PC-9 (cell line): ENCODE measurements around the gene ADGRL3.

Experiments
- EZH2 ChIP-seq: fragments of 200-600 bp; sonication (generic); IDR thresholded peaks from 2 replicates; pipeline ENCODE4 v1.8.0; 2017; ENCODE audit warnings: antibody characterized with exemption, low read depth
- TF ChIP-seq, protein P1 (sequence below): fragments of 200-600 bp; sonication (generic); conservative IDR thresholded peaks from 2 replicates; pipeline ENCODE4 v1.6.1; 2017; ENCODE audit warnings: mixed run types, antibody characterized with exemption, mild to moderate bottlenecking, moderate library complexity

DNA sequence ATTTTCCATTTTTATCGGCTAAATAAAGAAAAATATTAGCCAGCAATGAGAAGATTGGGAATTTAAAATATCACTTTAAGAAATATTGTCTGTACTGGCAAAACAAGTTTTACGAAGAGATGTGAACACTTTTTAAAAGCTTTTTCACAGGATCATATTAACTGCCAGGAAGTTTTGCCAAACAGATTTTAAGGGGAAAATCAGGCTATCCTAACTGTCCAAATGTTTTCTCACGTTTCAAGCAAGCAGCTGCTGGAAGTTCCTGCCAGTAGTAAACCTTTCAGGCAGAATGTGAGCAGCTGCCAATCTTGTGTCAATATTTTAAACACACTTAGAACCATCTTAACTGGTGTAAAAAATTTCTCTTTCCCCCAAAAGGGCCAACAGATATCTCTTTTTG, 101.1 kb downstream of the ADGRL3 start:
- TF ChIP-seq, protein P1, sequence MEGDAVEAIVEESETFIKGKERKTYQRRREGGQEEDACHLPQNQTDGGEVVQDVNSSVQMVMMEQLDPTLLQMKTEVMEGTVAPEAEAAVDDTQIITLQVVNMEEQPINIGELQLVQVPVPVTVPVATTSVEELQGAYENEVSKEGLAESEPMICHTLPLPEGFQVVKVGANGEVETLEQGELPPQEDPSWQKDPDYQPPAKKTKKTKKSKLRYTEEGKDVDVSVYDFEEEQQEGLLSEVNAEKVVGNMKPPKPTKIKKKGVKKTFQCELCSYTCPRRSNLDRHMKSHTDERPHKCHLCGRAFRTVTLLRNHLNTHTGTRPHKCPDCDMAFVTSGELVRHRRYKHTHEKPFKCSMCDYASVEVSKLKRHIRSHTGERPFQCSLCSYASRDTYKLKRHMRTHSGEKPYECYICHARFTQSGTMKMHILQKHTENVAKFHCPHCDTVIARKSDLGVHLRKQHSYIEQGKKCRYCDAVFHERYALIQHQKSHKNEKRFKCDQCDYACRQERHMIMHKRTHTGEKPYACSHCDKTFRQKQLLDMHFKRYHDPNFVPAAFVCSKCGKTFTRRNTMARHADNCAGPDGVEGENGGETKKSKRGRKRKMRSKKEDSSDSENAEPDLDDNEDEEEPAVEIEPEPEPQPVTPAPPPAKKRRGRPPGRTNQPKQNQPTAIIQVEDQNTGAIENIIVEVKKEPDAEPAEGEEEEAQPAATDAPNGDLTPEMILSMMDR = no peak
- TF ChIP-seq EZH2 = no peak
